GM18861 (cell line): ENCODE results near the gene GSTO2.

ENCODE experiments used
- ATAC-seq: cut with Tn5 transposase; IDR thresholded peaks from one replicate; pipeline ENCODE4 v1.9.1; 2021; ENCODE audit not compliant: unreplicated experiment

Gene GSTO2

GRCh38 chr10:104307576-104308438 is 38.8 kb downstream of the GSTO2 start:
- no peak for ATAC-seq

GRCh38 chr10:104308439-104308903 is 39.5 kb downstream of the GSTO2 start:
- peak; percentile 81 for ATAC-seq

GRCh38 chr10:104309980-104310978 is 41.3 kb downstream of the GSTO2 start:
- no peak for ATAC-seq

- no peak for ATAC-seq
These were observed 42.3 kb downstream of the GSTO2 start for GRCh38 chr10:104311184-104311720.

- ATAC-seq: no peak
These were observed 45.9 kb downstream of the GSTO2 start for GRCh38 chr10:104314591-104315485.

- ATAC-seq: no peak
These were observed 46.5 kb downstream of the GSTO2 start for GRCh38 chr10:104315486-104315921.

- no peak for ATAC-seq
These were observed 47.5 kb downstream of the GSTO2 start for GRCh38 chr10:104316321-104317099.

GRCh38 chr10:104317269-104317710 is 48.3 kb downstream of the GSTO2 start:
- ATAC-seq: peak; percentile 23

GRCh38 chr10:104317726-104318299 is 48.8 kb downstream of the GSTO2 start:
- peak; percentile 35 for ATAC-seq

- no peak for ATAC-seq
These were observed 49.3 kb downstream of the GSTO2 start for GRCh38 chr10:104318326-104318725.

GRCh38 chr10:104318810-104319741 is 50.1 kb downstream of the GSTO2 start:
- ATAC-seq: no peak

GRCh38 chr10:104321226-104321625 is 52.2 kb downstream of the GSTO2 start:
- ATAC-seq: no peak

- no peak for ATAC-seq
These were observed 52.9 kb downstream of the GSTO2 start for GRCh38 chr10:104321725-104322415.

GRCh38 chr10:104322416-104322782 is 53.4 kb downstream of the GSTO2 start:
- peak; percentile 38 for ATAC-seq

GRCh38 chr10:104323085-104323484 is 54.1 kb downstream of the GSTO2 start:
- no peak for ATAC-seq

GRCh38 chr10:104323760-104324201 is 54.8 kb downstream of the GSTO2 start:
- no peak for ATAC-seq

- ATAC-seq: no peak
These were observed 55.3 kb downstream of the GSTO2 start for GRCh38 chr10:104324221-104324686.
